HepG2 (cell line): Measurements from ENCODE around the gene PARP3. TPM values are rescaled to one million over a fixed set of nuclear protein-coding genes. Genes with fewer than 3 reads are reported as not detected.

Experiments used
- PRDM10 ChIP-seq: sonication (generic); formaldehyde crosslinking; IDR thresholded peaks from 2 replicates; pipeline ENCODE4 v1.4.0; 2020; ENCODE audit warnings: low read depth, missing genetic modification reagents
- TFDP1 ChIP-seq: IDR thresholded peaks from 2 replicates; pipeline ENCODE4 v1.6.1; 2016; ENCODE audit warnings: missing compliant biosample characterization, missing genetic modification reagents, borderline replicate concordance
- THAP9 ChIP-seq: sonication (generic); formaldehyde crosslinking; IDR thresholded peaks from 2 replicates; pipeline ENCODE4; 2020; ENCODE audit warnings: missing genetic modification reagents, mild to moderate bottlenecking, borderline replicate concordance
- ZBTB40 ChIP-seq, 2 experiments: fragments of 450-650 bp in 1 of 2; sonication (generic) in 1 of 2; formaldehyde crosslinking in 1 of 2; IDR thresholded peaks; 2 replicates each; pipeline versions ENCODE4 v1.6.1 to v1.8.0; 2016 to 2022; ENCODE audit warnings: antibody characterized with exemption in 1 of 2, mild to moderate bottlenecking in 1 of 2, missing genetic modification reagents in 1 of 2
- ZBTB49 ChIP-seq: sonication (generic); formaldehyde crosslinking; IDR thresholded peaks from 2 replicates; pipeline ENCODE4 v1.4.0; 2020; ENCODE audit warnings: missing genetic modification reagents, borderline replicate concordance
- ZNF761 ChIP-seq: sonication (generic); formaldehyde crosslinking; conservative IDR thresholded peaks from 2 replicates; pipeline ENCODE4 v1.4.0; 2020; ENCODE audit warnings: mild to moderate bottlenecking, missing genetic modification reagents
- polyA plus RNA-seq, 8 experiments: library from polyadenylated mRNA; depleted of rRNA in 3 of 8; stranded (reverse) in 7 of 8; unstranded in 1 of 8; fragments of >200 nt; fragmentation: Illumina TruSeq in 4 of 8; extraction: Trizol in 4 of 8; gene quantifications; 2 replicates each; pipeline versions ENCODE4 v1.2.1 to v1.2.3, GENCODE V29; 2011 to 2016; ENCODE audit warnings: low read depth in 4 of 8, missing spikeins in 1 of 8, mixed read lengths in 1 of 8; ENCODE audit not compliant: insufficient read depth in 1 of 8
- total RNA-seq, 5 experiments: library from RNA; depleted of rRNA; stranded (reverse); fragments of >200 nt; fragmentation: Illumina TruSeq; extraction: Trizol; gene quantifications; 2 replicates each; pipeline ENCODE4 v1.2.3, GENCODE V29; 2016; ENCODE audit warnings: low read depth in 1 of 5

PARP3 gene
- total and polyA plus RNA-seq, 2 of the 13 experiments (the other 11 are each of a cell fraction or from before 2014, with no cell fraction given), result 11.2 to 21.5 TPM

GRCh38 chr3:51941798-51942602, at the start of gene PARP3, which contains the start of gene RRP9 (continued):
- TF ChIP-seq TFDP1 (CRISPR knock-in tag) (peak; percentile 63), THAP9 (CRISPR knock-in tag) (no peak; the same call in 1 of the 2 replicates), PRDM10 (CRISPR knock-in tag) (peak; percentile 77), ZBTB49 (peak; percentile 74; the same call in 1 of the 2 replicates), ZNF761 (peak; percentile 72; the same call in 1 of the 2 replicates), ZBTB40 (IDR thresholded peaks at IDR 0.05) (no peak), ZBTB40 (CRISPR knock-in tag; IDR thresholded peaks at IDR 0.05) (no peak; the same call in none of the 2 replicates)
